ENCODE measurements around the gene ZBTB49.

The ZBTB49 gene

GRCh38 chr4:4356106-4357041 is 66.3 kb downstream of the ZBTB49 start:
- no peak overlapping the region for H3K4me3 ChIP-seq (ENCODE audit: low read depth, low read length)

GRCh38 chr4:4358093-4358854 is 68.2 kb downstream of the ZBTB49 start:
- TF ChIP-seq CTCF (IDR thresholded peaks at IDR 0.05; ENCODE audit: low read depth, low read length), result no peak
- H3K4me3 ChIP-seq (ENCODE audit: low read depth, low read length), result no peak overlapping the region

More at GRCh38 chr4:4356106-4357041, 66.3 kb downstream of the ZBTB49 start:
- no peak for TF ChIP-seq CTCF (IDR thresholded peaks at IDR 0.05; ENCODE audit: low read depth, low read length)

GRCh38 chr4:4361883-4362282 is 71.8 kb downstream of the ZBTB49 start:
- H3K4me3 ChIP-seq (ENCODE audit: low read depth, low read length), result no peak overlapping the region
- TF ChIP-seq CTCF (IDR thresholded peaks at IDR 0.05; ENCODE audit: low read depth, low read length), result no peak

GRCh38 chr4:4362991-4363697 is 73.1 kb downstream of the ZBTB49 start:
- TF ChIP-seq CTCF (IDR thresholded peaks at IDR 0.05; ENCODE audit: low read depth, low read length), result no peak

GRCh38 chr4:4364061-4364460 is 74.0 kb downstream of the ZBTB49 start:
- H3K4me3 ChIP-seq (ENCODE audit: low read depth, low read length), result no peak overlapping the region
- no peak for TF ChIP-seq CTCF (IDR thresholded peaks at IDR 0.05; ENCODE audit: low read depth, low read length)

More at GRCh38 chr4:4362991-4363697, 73.1 kb downstream of the ZBTB49 start:
- no peak overlapping the region for H3K4me3 ChIP-seq (ENCODE audit: low read depth, low read length)

GRCh38 chr4:4364486-4365208 is 74.6 kb downstream of the ZBTB49 start:
- no peak for TF ChIP-seq CTCF (IDR thresholded peaks at IDR 0.05; ENCODE audit: low read depth, low read length)

More at GRCh38 chr4:4364486-4365208, 74.6 kb downstream of the ZBTB49 start:
- no peak overlapping the region for H3K4me3 ChIP-seq (ENCODE audit: low read depth, low read length)
